ENCODE data around the gene IL13RA1. TPM values are rescaled to one million over a fixed set of nuclear protein-coding genes. Genes with fewer than 3 reads are reported as not detected.
"Not testable (repeated sequence)": the region's sequence is repeated elsewhere in the genome, so short reads cannot be mapped to it uniquely, and the experiment has no call there.

The IL13RA1 gene
- polyA plus RNA-seq, 4 donors = 47.1 to 63.4 (median 57.2) TPM

DNA sequence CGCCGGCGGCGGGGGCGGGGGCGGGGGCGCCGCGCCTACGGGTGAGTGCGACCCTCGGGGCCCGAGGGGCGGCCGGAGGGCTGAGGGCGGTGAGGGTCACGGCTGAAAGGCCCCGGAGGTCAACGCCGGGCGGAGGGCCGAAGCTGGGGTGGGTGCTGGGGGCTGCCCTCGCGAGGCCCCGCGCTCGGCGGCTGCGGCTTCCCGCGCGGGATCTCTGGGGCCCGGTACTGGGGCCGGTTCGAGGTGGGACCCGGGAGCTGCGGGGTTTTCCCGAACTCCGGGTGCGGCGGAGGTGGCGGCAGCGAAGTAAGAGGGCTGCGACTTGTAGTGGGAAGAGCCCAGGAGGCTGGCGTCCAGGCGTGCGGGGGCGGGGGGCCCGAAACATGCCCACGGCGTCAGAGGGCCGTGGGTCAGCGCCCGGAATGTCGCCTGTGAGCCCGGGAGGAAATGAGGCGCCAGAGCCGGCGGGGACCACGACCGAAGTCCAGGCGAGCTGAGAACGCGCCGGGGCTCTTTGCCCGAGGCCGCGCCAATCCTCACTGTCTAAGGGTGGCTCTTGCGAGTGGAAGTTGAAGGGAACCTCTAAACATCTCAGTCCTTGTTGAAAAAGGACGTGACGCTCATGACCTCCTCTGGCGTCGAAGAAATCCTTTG lies 407 bp downstream of the IL13RA1 start:
- no peak for DNase-seq (ENCODE audit: low read depth in 4 of 4, low spot score in 2 of 4)

DNA sequence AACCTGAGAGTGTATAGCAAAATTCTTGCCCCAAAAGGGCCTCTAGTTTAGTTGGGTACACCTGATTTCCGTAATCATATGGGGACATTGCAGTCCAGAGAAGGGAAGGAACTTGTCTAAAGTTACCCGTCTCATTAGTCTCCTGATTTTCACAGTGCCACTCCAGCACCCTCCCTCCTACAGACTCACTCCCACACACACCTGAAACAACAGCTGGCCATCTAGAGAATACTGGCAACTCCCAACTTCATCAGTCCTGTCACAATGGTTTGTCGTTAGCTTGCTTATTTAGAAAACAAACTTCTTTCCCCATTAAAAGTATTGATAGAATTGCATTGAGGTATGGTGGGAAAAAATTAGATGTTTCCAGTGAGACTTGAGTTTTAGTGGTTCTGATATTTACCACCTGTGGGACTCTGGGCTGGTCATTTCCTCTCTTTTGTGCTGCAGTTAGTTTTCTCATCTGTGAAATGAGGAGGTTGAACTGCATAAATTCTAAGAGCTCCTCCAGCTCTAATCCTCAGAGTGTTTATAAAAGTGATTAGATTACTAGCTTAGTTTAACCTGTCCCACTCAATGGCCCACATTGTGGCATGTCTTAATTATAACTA lies 1.7 kb downstream of the IL13RA1 start:
- DNase-seq (ENCODE audit: low read depth in 4 of 4, low spot score in 2 of 4) = peak in 1 of 4 donors; percentile 36

DNA sequence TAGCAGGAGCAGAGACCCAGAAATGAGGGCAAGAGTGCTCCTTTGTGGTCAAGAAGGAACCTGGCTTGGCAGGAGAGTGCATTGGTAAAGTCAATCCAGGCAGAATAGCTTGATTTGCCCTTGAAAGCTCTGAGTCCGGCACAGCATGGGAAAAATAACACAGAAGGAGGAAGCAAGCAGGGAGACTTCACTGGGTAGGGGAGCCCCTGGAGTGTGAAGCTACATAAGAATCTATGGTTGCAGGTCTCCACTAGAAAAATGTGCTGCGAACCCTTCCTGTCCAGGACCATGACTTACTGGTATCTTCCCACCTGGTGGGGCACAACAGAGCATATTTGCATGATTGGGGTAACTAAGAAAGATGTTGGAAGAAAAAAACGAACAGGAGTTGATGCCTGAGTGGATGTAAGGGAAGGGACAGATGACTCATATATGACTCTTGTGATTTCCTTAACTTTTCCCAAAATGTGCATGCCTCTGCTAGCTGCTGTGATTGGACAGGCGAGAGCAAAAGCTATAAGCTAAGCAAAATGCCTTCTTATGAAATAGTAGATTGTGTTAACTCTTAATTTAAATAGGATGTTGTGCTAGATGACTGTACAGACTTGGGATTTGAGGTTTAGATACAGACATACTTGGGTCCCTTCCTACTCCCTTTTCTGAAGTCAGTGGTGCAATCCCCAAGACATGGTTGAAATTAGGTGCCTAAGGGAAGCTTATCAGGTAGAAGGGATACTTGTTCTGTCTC lies 3.3 kb downstream of the IL13RA1 start:
- no peak for DNase-seq (ENCODE audit: low read depth in 4 of 4, low spot score in 2 of 4)

DNA sequence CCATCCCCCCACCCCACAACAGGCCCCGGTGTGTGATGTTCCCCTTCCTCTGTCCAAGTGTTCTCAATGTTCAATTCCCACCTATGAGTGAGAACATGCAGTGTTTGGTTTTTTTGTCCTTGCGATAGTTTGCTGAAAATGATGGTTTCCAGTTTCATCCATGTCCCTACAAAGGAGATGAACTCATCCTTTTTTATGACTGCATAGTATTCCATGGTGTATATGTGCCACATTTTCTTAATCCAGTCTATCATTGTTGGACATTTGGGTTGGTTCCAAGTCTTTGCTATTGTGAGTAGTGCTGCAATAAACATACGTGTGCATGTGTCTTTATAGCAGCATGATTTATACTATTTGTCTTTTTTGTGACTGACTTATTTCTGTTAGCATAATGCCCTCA lies 5.1 kb downstream of the IL13RA1 start:
- not testable (repeated sequence) for DNase-seq (ENCODE audit: low read depth in 4 of 4, low spot score in 2 of 4)

DNA sequence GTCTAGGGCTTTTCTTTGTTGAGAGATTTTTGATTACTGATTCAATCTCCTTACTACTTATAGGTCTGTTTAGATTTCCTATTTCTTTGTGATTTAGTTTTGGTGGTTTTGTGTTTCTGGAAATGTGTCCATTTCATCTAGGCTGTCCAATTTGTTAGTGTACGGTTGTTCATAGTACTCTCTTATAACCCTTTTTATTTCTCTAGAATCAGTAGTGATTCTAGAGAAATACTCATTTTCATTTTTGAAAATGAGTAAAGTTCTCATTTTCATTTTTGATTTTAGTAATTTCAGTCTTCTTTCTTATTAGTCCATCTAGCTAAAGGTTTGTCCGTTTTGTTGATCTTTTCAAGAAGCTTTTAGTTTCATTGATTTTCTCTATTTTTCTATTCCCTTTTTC lies 7.5 kb downstream of the IL13RA1 start:
- no peak for DNase-seq (ENCODE audit: low read depth in 4 of 4, low spot score in 2 of 4)

DNA sequence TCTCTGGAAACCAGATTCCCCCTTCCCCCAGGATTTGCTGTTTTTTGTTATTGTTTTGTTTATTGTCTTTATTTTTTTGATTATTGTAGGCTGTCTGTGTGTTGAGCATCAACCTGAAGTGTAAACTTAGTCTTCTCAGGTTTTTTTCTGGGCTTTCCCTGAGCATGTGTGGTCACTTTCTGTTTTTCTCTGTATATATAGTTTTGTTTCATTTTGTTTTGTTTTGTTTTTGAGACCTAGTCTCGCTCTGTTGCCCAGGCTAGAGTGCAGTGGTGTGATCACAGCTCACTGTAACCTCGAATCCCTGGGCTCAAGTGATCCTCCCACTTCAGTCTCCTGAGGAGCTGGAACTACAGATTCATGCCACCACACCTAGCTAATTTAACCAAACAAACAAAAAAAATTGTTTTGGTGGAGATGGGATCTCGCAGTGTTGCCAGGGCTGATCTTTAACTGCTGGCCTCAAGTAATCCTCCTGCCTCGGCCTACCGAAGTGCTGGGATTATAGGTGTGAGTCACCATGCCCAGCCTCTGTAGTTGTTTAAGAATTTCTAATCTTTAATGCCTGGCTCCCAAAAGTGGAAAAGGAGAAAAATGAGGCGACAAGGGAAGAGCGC lies 9.1 kb downstream of the IL13RA1 start:
- DNase-seq (ENCODE audit: low read depth in 4 of 4, low spot score in 2 of 4) = no peak

DNA sequence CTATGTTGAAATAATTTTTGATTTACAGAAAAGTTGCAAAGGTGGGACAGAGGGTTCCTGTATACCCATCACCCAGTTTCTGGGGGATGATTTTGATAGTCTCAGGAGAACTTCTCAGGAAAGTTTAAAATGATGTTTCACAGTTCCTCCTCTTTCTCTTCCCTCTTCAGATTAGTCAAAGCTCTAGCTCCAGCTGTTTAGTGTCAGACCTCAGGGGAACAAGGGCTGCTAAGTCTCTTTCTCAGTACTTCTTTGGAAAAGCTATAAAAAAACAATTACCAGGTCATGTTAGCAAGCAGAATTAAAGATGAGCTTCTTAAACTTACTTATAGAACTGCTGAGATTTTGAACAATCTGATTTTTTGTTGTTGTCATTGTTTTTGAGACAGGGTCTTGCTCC lies 12.2 kb downstream of the IL13RA1 start:
- no peak for DNase-seq (ENCODE audit: low read depth in 4 of 4, low spot score in 2 of 4)

DNA sequence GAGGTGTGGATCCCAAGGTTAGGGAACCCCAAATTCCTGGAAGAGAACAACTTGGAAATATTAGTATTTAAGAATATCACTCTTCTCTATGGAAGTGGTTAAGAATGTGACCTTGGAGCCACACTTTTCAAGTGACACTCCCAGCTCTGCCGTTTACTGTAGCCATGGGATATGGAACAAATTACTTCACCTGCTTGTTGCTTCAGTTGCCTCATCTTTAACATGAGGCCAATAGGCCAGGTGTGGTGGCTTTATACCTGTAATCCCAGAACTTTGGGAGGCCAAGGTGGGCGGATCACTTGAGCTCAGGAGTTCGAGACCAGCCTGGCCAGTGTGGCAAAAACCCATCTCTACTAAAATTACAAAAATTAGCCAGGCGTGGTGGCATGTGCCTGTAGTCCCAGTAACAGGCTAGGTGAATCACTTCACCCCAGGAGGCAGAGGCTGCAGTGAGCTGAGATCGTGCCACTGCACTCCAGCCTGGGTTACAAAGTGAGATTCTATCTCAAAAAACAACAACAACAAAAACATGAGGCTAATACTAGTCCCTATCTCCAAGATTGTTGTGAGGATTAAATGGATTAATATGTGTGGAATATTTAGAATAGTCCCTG lies 13.0 kb downstream of the IL13RA1 start:
- DNase-seq (ENCODE audit: low read depth in 4 of 4, low spot score in 2 of 4) = no peak

DNA sequence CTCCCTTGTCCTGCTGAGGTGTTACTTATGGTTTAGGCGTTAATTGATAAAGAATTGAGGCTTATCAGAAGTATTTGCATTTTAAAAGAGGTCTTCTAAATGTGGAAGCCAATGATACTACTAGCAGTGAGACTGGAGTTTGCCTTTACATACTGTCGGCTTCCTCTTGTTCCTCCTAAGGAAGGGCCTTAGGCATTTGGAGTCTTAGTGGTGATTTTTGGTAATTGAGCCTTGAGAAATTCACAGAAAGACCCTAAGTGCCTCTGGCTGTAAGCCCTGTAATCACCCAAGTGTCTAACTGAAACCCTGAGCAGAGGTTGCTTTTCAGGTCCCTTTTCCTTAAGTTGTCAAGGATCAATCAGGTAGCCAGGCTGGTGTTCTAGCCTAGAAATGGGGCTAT lies 14.8 kb downstream of the IL13RA1 start:
- DNase-seq (ENCODE audit: low read depth in 4 of 4, low spot score in 2 of 4) = no peak

DNA sequence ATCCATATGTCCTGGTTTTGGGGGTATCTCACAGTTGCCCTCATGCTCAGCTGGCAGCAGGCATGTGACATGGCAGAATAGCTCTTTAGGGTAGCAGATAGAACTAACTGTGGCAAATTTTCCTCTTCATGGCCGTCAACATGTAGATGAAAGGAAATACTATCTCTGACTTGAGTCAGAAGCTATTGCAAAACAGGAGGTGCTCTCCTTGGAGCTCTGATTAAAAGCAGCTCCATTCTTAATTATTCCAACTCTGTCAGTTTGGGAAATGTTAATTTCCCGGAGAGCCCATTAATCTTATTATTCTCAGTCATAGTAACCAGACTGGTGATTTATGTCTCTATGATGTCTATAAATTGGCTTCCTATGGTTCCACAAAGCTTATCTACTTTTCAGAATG lies 18.2 kb downstream of the IL13RA1 start:
- no peak for DNase-seq (ENCODE audit: low read depth in 4 of 4, low spot score in 2 of 4)

DNA sequence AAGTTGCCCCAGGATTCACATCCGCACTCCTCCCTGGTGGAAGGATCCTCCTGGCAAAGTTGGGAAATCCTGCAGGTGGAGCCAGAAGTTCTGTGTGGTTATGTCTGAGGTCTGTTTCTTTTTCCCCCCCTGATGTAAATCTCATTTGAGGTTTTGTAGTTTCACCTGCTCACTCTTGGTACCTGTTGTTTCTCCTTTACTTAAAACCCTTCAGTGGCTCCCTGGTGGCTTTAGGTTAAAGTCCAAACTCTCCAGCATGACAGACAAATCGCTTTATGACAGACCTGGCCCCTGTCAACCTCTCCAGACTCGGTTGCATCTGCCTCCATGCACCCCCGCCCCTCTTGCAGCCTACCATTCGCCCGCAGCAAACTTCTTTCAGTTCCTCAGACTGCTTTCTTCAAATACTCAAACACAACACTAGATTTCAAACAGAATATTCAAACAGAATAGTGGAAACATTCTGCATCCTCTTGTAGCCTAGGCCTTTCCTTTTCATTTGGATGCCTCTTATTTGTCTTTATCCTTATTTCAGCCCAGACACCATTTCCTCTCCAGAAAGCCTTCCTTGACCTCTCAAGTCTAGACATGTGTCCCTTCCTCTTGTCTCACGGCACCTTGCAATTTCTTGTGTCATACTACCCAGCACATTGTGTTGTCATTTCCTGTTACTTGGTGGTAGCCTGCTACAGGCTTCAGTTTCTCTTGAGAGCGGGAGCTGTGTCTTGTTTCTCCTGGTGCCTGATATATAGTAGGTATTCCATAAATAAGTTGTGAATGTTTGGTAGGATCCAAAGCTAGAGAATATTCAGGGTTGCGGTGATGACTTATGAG lies 24.8 kb downstream of the IL13RA1 start:
- no peak for DNase-seq (ENCODE audit: low read depth in 4 of 4, low spot score in 2 of 4)

DNA sequence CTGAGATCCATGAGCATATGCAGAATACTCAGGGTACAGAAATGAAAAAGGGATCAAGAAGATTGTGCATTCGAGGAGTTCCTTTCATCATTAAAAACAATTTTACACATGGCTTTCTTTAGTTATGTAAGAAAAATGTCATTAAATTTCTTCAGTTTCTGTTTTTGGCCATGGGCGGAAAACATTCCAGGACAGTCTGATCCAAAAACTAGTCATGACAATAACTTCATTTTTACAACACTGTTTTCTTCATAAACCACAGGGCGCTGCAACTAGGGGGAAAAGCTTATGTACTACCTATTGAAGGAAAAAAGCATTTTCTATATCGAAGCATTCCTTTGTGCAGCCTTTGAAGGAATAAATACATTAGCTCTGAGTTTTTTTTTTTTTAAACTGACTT lies 28.2 kb downstream of the IL13RA1 start:
- DNase-seq (ENCODE audit: low read depth in 4 of 4, low spot score in 2 of 4) = no peak

DNA sequence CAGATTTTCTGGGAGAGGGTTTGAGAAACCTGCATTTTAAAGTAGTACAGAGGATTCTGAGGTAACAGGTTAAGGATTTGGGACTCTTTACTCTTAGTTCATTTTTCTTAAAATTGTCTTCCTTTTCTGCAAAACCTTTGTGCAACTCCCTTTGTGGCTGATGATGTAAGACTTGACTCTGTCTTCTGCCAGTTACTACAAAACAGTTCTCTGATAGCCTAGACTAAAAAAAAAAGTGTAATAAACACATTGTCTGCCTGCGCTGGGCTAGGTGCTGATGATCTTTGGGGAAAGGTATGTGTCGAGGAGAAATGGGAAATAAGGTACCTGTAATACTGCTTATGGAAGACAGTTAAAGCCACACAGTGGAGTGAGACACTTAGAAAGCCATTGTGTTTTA lies 28.7 kb downstream of the IL13RA1 start:
- no peak for DNase-seq (ENCODE audit: low read depth in 4 of 4, low spot score in 2 of 4)

DNA sequence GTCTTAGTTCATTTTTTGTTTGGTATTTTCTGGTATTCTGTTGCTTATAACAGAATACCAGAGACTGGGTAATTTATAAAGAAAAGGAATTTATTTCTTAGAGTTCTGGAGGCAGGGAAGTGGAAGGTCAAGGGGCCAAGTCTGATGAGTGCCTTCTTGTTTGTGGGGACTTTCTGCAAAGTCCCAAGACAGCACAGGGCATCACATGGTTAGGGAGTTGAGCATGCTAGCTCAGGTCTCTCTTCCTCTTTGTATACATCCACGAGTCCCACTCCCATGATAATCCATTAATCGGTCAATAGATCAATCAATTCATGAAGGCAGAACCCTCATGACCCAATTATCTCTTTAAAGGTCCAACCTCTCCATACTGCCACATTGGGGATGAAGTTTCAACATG lies 31.1 kb downstream of the IL13RA1 start:
- DNase-seq (ENCODE audit: low read depth in 4 of 4, low spot score in 2 of 4) = no peak

DNA sequence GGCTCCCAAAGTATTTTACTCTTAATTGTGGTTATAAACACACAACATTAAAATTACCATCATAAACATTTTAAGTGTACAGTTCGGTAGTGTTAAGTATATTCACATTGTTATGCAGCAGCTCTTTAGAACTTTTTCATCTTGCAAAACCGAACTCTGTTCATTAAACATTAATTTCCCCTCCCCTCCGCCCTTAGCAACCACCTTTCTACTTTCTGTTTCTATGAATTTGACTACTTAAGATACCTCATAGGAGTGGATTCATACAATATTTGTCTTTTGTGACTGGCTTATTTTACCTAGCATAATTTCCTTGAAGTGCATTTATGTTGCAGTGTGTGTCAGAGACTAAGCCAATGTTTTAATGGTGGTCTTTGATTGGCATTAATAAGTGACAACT lies 32.6 kb downstream of the IL13RA1 start:
- DNase-seq (ENCODE audit: low read depth in 4 of 4, low spot score in 2 of 4) = no peak

DNA sequence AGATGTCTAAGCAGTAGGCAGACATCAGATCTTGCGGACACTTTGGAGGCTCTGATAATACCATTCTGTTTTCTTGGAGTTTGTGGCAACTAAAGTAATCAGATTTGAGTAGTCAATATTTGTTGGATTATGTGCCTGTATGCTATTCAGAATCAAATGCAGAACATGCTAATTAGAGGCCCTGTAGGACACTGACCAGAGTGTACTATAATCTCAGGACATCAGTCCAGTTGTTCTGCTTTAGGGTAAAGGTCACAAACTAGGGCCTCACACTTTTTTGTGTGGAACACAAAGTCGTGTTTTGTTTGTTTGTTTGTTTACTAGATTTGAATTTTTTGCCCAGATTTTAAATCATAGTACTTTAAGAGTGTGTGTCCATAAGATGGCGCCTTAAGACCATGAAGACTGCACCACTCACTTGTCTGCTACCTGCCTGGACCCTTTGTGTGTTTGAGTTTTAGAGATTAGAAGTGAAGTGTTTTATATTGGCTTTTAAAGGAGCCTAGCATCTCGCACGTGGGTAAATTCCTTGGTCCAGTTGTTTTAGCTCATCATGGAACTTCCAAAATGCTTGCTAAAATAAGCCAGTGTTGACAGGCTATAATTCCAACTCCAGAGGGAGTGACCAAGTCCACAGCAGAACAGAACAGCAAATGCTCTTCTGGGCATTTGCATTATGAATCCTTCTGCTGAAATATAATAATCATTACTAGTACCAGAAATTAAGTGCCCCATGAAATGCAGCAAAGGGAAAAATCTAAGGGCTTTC lies 34.7 kb downstream of the IL13RA1 start:
- no peak for DNase-seq (ENCODE audit: low read depth in 4 of 4, low spot score in 2 of 4)

DNA sequence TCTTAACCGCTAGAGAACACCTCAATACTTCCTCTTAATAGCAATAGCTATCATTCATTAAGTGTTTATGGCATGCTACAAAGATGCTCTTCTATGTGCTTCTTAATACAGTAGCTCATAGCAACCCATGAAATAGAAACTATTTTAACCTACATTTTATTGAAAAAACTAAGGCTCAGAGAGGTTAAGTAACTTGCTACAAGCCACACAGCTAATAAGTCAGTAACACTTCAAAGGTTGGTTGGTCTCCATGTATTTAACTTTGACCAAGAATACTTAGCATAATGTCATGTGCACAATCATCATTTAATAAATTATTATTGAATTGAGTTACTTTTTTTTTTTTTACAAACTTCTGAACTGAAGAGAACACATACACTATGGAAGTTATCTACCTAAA lies 36.1 kb downstream of the IL13RA1 start:
- no peak for DNase-seq (ENCODE audit: low read depth in 4 of 4, low spot score in 2 of 4)

DNA sequence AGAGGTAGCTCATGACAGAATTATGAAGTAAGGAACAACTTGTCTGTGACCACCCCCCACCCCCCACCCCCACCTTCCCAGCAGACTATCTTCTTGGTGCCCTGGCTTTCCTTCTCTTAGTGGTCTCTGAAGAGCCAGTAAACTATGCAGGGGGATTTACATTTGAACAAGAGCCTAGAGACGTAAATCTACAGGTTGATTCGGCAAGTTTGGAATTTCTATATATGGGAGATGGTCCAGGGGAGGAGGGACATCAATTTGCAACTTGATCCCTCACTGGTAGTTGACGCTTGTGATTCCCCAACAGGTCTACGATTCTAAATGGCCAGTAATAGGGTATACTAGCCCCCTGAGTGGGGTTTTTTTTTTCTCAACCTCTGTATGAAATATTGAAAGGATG lies 36.7 kb downstream of the IL13RA1 start:
- DNase-seq (ENCODE audit: low read depth in 4 of 4, low spot score in 2 of 4) = no peak

DNA sequence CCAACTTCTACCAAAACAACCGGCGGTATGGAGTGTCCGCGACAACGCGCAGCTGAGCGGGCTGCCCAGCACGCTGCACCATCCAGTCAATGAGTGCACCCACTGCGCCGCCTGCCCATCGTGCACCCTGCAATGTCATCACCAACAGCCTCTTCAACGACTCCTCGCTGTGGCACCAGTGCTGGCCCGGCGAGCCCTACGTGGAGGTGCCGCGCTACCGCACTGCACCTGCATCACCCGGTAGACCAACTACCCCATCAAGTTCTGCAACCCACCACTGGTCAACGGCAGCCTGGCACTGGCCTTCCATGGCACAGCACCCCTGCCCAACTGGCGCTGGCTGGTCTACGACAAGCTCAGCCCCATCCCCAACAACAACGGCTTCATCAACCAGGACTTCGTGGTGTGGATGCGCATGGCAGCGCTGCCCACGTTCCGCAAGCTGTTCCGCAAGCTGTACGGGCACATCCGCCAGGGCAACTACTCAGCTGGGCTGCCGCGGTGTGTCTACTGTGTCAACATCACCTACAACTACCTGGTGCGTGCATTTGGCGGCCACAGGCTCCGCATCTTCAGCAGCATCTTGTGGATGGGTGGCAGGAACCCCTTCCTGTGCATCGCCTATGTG lies 42.8 kb downstream of the IL13RA1 start:
- DNase-seq (ENCODE audit: low read depth in 4 of 4, low spot score in 2 of 4) = no peak

All from left renal cortex interstitium (tissue), 4 donors.